ENCODE results near the gene CRYZL1.

GRCh38 chr21:33567914-33568313 lies 73.6 kb downstream of the CRYZL1 start:
- TF ChIP-seq, protein P1, sequence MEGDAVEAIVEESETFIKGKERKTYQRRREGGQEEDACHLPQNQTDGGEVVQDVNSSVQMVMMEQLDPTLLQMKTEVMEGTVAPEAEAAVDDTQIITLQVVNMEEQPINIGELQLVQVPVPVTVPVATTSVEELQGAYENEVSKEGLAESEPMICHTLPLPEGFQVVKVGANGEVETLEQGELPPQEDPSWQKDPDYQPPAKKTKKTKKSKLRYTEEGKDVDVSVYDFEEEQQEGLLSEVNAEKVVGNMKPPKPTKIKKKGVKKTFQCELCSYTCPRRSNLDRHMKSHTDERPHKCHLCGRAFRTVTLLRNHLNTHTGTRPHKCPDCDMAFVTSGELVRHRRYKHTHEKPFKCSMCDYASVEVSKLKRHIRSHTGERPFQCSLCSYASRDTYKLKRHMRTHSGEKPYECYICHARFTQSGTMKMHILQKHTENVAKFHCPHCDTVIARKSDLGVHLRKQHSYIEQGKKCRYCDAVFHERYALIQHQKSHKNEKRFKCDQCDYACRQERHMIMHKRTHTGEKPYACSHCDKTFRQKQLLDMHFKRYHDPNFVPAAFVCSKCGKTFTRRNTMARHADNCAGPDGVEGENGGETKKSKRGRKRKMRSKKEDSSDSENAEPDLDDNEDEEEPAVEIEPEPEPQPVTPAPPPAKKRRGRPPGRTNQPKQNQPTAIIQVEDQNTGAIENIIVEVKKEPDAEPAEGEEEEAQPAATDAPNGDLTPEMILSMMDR (optimal IDR thresholded peaks at IDR 0.05 in 1 of 3, IDR thresholded peaks at IDR 0.05 in 1 of 3, conservative IDR thresholded peaks at IDR 0.05 in 1 of 3; ENCODE audit: extremely low read depth in 1 of 3, insufficient read depth in 2 of 3, low read length in 3 of 3), result no peak
- TF ChIP-seq EZH2 (IDR thresholded peaks at IDR 0.05; ENCODE audit: low read length), result no peak
